ENCODE measurements around the gene HYAL4. TPM values are rescaled to one million over a fixed set of nuclear protein-coding genes. Genes with fewer than 3 reads are reported as not detected.
"Not testable (repeated sequence)": the region's sequence is repeated elsewhere in the genome, so short reads cannot be mapped to it uniquely, and the experiment has no call there.

The HYAL4 gene
- total and polyA plus RNA-seq, 4 experiments from 2014 or later: not detected

DNA sequence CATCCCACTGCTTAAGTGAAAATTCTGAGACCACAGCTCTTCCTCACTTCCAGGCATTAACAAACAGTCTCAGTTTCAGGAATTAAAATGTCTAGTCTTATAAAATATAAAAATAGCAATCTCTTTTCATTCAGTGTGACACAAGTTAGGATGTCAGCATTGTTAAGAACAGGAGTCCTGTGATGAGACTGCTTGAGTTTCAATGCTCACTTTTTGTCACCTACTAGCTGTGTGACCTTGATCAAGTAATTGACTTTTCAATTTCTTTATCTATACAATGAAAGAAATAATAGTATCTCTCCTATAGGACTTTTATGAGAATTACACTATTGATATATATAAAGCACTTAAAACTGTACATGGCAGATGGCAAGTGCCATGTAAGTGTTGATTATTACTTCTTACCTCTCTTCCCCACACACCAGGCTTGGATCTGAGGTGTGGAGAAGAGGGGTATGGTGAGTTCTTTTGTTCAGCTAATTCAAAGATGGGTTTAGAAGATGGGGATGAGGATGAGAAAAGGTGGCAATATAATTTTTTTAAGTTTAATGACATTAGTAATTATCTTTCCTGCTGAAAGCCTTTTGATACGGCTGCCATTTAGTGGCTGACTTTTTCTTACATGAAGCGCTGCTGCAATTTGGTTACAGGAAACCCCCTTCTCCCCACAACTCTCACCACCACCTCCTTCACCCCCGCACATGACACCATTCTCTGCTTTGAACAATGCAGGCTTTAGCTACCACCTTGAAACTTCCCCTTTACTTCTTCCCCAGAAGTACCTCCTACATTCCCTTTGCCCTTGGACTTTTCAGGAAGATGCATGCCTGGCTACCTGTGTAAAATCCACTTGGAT, 20.8 kb upstream of the HYAL4 start:
- no peak overlapping the region for H3K27ac ChIP-seq (ENCODE audit: low read depth, low read length)
- ChIA-PET POLR2A (ENCODE audit: partially characterized antibody) (no interaction called here), CTCF (ENCODE audit: partially characterized antibody) (no interaction called here)
- Mint-ChIP-seq H3K27ac (no peak overlapping the region), H3K36me3 (no peaks in the 10 kb centered on the region), H3K27me3 (peaks cover 2 to 5% of the 10 kb centered on the region in 2 donors), H3K9me3 (no peaks in the 10 kb centered on the region), H3K4me3 (peak overlapping the region in 1 of 8 donors; percentile 9), H3K4me1 (peaks cover 6 to 11% (median 6%) of the 10 kb centered on the region in 4 donors)
- H3K9me3 ChIP-seq (ENCODE audit: control insufficient read depth in 1 of 2, low read length in 2 of 2): no peaks in the 10 kb centered on the region
- intact Hi-C loops (cut with micrococcal nuclease): no loop called here
- no peak overlapping the region for H3K4me3 ChIP-seq (ENCODE audit: low read length in 2 of 2)
- no peaks in the 10 kb centered on the region for H3K36me3 ChIP-seq (ENCODE audit: insufficient read depth, low read length)
- peaks cover 7% of the 10 kb centered on the region for H3K4me1 ChIP-seq (ENCODE audit: insufficient read depth, low read length)
- H3K27me3 ChIP-seq (ENCODE audit: insufficient read depth, low read length): no peaks in the 10 kb centered on the region
- peak in 1 of 5 donors; percentile 8 for DNase-seq

GRCh38 chr7:123824754-123825067, 20.3 kb upstream of the HYAL4 start:
- H3K27ac ChIP-seq (ENCODE audit: low read depth, low read length): no peak overlapping the region
- ChIA-PET CTCF (ENCODE audit: partially characterized antibody) (no interaction called here), POLR2A (ENCODE audit: partially characterized antibody) (no interaction called here)
- DNase-seq: no peak
- intact Hi-C loops (cut with micrococcal nuclease): no loop called here
- H3K36me3 ChIP-seq (ENCODE audit: insufficient read depth, low read length): no peaks in the 10 kb centered on the region
- no peak overlapping the region for H3K4me3 ChIP-seq (ENCODE audit: low read length in 2 of 2)
- Mint-ChIP-seq H3K9me3 (no peaks in the 10 kb centered on the region), H3K4me1 (peaks cover 6 to 11% (median 6%) of the 10 kb centered on the region in 4 donors), H3K27me3 (peaks cover 2 to 5% of the 10 kb centered on the region in 2 donors), H3K36me3 (no peaks in the 10 kb centered on the region), H3K27ac (no peak overlapping the region), H3K4me3 (no peak overlapping the region)
- H3K9me3 ChIP-seq (ENCODE audit: control insufficient read depth in 1 of 2, low read length in 2 of 2): no peaks in the 10 kb centered on the region
- peaks cover 7% of the 10 kb centered on the region for H3K4me1 ChIP-seq (ENCODE audit: insufficient read depth, low read length)
- no peaks in the 10 kb centered on the region for H3K27me3 ChIP-seq (ENCODE audit: insufficient read depth, low read length)

DNA sequence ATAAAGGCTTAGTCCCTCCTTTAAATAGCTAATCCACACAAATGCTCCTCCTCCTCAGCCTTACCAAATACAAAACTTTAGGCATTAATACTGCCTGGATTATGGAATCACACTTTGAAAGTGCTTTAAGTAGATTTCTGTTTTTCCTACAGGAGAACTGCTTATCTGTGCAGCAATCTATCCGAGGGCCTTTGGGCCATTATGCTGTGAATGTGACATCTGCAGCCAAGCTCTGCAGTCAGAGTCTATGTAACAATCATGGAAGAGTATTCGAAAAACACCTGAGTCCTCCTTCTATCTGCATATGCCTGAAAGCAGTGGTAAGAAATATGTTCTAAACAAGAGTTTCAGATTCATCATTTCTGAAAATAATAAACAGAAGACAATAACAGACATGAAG, 16.2 kb upstream of the HYAL4 start:
- CTCF ChIA-PET (ENCODE audit: partially characterized antibody): interaction anchor here (0.6 kb wide), 1 partner anchor 1104 kb away, joined by 3 read pairs; no protein-coding TSS in a partner anchor
- Mint-ChIP-seq H3K4me3 (no peak overlapping the region), H3K27ac (no peak overlapping the region), H3K4me1 (peaks cover 6 to 11% (median 6%) of the 10 kb centered on the region in 4 donors), H3K9me3 (peaks cover 0 to 4% (median 0%) of the 10 kb centered on the region in 8 donors), H3K27me3 (peaks cover 2 to 5% of the 10 kb centered on the region in 2 donors), H3K36me3 (no peaks in the 10 kb centered on the region)
- peaks cover 7% of the 10 kb centered on the region for H3K4me1 ChIP-seq (ENCODE audit: insufficient read depth, low read length)
- no peak overlapping the region for H3K27ac ChIP-seq (ENCODE audit: low read depth, low read length)
- intact Hi-C loops (cut with micrococcal nuclease): no loop called here
- POLR2A ChIA-PET (ENCODE audit: partially characterized antibody): no interaction called here
- DNase-seq: no peak
- H3K4me3 ChIP-seq (ENCODE audit: low read length in 2 of 2): no peak overlapping the region
- no peaks in the 10 kb centered on the region for H3K9me3 ChIP-seq (ENCODE audit: control insufficient read depth in 1 of 2, low read length in 2 of 2)
- H3K27me3 ChIP-seq (ENCODE audit: insufficient read depth, low read length): no peaks in the 10 kb centered on the region
- H3K36me3 ChIP-seq (ENCODE audit: insufficient read depth, low read length): no peaks in the 10 kb centered on the region

DNA sequence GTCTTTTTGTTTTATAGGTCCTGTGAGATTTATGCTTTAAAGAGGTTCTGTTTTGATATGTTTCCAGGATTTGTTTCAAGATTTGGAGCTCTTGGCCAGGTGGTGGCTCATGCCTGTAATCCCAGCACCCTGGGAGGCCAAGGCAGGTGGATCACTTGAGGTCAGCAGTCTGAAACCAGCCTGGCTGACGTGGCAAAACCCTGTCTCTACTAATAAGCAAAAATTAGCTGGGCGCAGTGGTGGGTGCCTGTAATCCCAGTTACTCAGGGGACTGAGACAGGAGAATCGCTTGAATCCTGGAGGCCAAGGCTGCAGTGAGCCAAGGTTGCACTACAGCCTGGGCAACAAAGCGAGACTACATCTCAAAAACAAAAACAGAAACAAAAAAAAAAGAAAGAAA, 8.3 kb upstream of the HYAL4 start:
- Mint-ChIP-seq H3K4me3 (no peak overlapping the region), H3K27ac (no peak overlapping the region), H3K4me1 (no peaks in the 10 kb centered on the region), H3K27me3 (peaks cover 6 to 7% of the 10 kb centered on the region in 2 donors), H3K36me3 (no peaks in the 10 kb centered on the region), H3K9me3 (peaks cover 0 to 21% (median 5%) of the 10 kb centered on the region in 8 donors)
- H3K27me3 ChIP-seq (ENCODE audit: insufficient read depth, low read length): no peaks in the 10 kb centered on the region
- intact Hi-C loops (cut with micrococcal nuclease): no loop called here
- H3K9me3 ChIP-seq (ENCODE audit: control insufficient read depth in 1 of 2, low read length in 2 of 2): no peaks in the 10 kb centered on the region
- POLR2A ChIA-PET (ENCODE audit: partially characterized antibody): no interaction called here
- no peaks in the 10 kb centered on the region for H3K36me3 ChIP-seq (ENCODE audit: insufficient read depth, low read length)
- CTCF ChIA-PET (ENCODE audit: partially characterized antibody): no interaction called here
- DNase-seq: no peak
- no peak overlapping the region for H3K4me3 ChIP-seq (ENCODE audit: low read length in 2 of 2)
- H3K27ac ChIP-seq (ENCODE audit: low read depth, low read length): no peak overlapping the region
- no peaks in the 10 kb centered on the region for H3K4me1 ChIP-seq (ENCODE audit: insufficient read depth, low read length)

DNA sequence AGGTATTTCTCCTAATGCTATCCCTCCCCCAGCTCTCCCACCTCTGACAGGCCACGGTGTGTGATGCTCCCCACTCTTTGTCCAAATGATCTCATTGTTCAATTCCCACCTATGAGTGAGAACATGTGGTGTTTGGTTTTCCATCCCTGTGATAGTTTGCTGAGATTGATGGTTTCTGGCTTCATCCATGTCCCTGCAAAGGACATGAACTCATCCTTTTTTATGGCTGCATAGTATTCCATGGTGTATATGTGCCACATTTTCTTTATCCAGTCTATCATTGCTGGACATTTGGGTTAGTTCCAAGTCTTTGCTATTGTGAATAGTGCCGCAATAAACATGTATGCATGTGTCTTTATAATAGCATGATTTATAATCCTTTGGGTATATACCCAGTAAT, 5.9 kb upstream of the HYAL4 start:
- H3K4me3 Mint-ChIP-seq; H3K36me3 ChIP-seq (ENCODE audit: insufficient read depth, low read length); intact Hi-C loops (cut with micrococcal nuclease); H3K36me3 Mint-ChIP-seq; H3K4me1 Mint-ChIP-seq; H3K27ac ChIP-seq (ENCODE audit: low read depth, low read length); H3K4me3 ChIP-seq (ENCODE audit: low read length in 2 of 2); CTCF ChIA-PET (ENCODE audit: partially characterized antibody); H3K27ac Mint-ChIP-seq; H3K27me3 Mint-ChIP-seq; DNase-seq; H3K9me3 ChIP-seq (ENCODE audit: control insufficient read depth in 1 of 2, low read length in 2 of 2); POLR2A ChIA-PET (ENCODE audit: partially characterized antibody); H3K4me1 ChIP-seq (ENCODE audit: insufficient read depth, low read length); H3K27me3 ChIP-seq (ENCODE audit: insufficient read depth, low read length): not testable (repeated sequence)
- peaks cover 0 to 17% (median 5%) of the 10 kb centered on the region in 8 donors for H3K9me3 Mint-ChIP-seq

DNA sequence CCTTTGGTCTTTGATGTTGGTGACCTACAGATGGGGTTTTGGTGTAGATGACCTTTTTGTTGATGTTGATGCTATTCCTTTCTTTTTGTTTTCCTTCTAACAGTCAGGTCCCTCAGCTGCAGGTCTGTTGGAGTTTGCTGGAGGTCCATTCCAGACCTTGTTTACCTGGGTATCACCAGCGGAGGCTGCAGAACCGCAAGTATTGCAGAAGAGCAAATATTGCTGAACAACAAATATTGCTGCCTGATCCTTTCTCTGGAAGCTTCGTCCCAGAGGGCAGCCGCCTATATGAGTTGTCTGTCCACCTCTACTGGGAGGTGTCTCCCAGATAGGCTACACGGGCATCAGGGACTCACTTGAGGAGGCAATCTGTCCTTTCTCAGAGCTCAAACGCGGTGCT, 827 bp upstream of the HYAL4 start:
- intact Hi-C loops (cut with micrococcal nuclease); H3K27ac Mint-ChIP-seq; H3K9me3 ChIP-seq (ENCODE audit: control insufficient read depth in 1 of 2, low read length in 2 of 2); H3K4me1 ChIP-seq (ENCODE audit: insufficient read depth, low read length); H3K36me3 Mint-ChIP-seq; DNase-seq; H3K4me1 Mint-ChIP-seq; POLR2A ChIA-PET (ENCODE audit: partially characterized antibody); H3K4me3 Mint-ChIP-seq; H3K27me3 ChIP-seq (ENCODE audit: insufficient read depth, low read length); H3K27ac ChIP-seq (ENCODE audit: low read depth, low read length); H3K4me3 ChIP-seq (ENCODE audit: low read length in 2 of 2); CTCF ChIA-PET (ENCODE audit: partially characterized antibody); H3K36me3 ChIP-seq (ENCODE audit: insufficient read depth, low read length): not testable (repeated sequence)
- Mint-ChIP-seq H3K27me3 (peaks cover 9 to 14% of the 10 kb centered on the region in 2 donors), H3K9me3 (peaks cover 2 to 18% (median 4%) of the 10 kb centered on the region in 8 donors)

GRCh38 chr7:123845823-123846216, 851 bp downstream of the HYAL4 start:
- Mint-ChIP-seq H3K4me3 (no peak overlapping the region), H3K36me3 (no peaks in the 10 kb centered on the region), H3K9me3 (peaks cover 0 to 5% (median 2%) of the 10 kb centered on the region in 8 donors), H3K4me1 (no peaks in the 10 kb centered on the region), H3K27me3 (peaks cover 10 to 11% of the 10 kb centered on the region in 2 donors), H3K27ac (no peak overlapping the region)
- Histone ChIP-seq H3K4me1 (ENCODE audit: insufficient read depth, low read length) (no peaks in the 10 kb centered on the region), H3K9me3 (ENCODE audit: control insufficient read depth in 1 of 2, low read length in 2 of 2) (no peaks in the 10 kb centered on the region), H3K27me3 (ENCODE audit: insufficient read depth, low read length) (no peaks in the 10 kb centered on the region), H3K4me3 (ENCODE audit: low read length in 2 of 2) (no peak overlapping the region), H3K36me3 (ENCODE audit: insufficient read depth, low read length) (no peaks in the 10 kb centered on the region), H3K27ac (ENCODE audit: low read depth, low read length) (no peak overlapping the region)
- intact Hi-C loops (cut with micrococcal nuclease): no loop called here
- ChIA-PET POLR2A (ENCODE audit: partially characterized antibody) (no interaction called here), CTCF (ENCODE audit: partially characterized antibody) (interaction anchor here (0.9 kb wide), 1 partner anchor 19 kb away, joined by 5 read pairs; no protein-coding TSS in a partner anchor)
- DNase-seq: no peak

Measured in CD4-positive, alpha-beta memory T cell (primary cell).